Fibroblast of upper back skin (primary cell): ENCODE measurements around the gene TENT4A.
"Not testable (repeated sequence)": the region's sequence is repeated elsewhere in the genome, so short reads cannot be mapped to it uniquely, and the experiment has no call there.

Source experiments
- DNase-seq: peaks from one replicate; pipeline ENCODE4 v3.0.0-alpha.2; 2013

TENT4A gene

DNA sequence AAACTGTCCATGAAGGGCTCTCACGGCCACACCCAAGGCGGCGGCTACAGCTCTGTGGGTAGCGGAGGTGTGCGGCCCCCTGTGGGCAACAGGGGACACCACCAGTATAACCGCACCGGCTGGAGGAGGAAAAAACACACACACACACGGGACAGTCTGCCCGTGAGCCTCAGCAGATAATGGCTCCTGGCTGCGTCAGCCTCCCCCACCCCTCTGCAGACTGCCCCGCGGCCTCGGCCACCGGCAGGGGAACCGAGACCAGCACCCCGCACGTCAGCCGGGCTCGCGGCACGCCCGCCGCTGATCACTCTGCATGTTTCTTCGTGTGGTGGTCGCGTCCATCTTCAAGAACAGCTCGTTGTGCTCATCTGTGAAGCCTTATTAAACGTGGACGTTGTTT lies 41.5 kb downstream of the TENT4A start:
- DNase-seq = no peak

DNA sequence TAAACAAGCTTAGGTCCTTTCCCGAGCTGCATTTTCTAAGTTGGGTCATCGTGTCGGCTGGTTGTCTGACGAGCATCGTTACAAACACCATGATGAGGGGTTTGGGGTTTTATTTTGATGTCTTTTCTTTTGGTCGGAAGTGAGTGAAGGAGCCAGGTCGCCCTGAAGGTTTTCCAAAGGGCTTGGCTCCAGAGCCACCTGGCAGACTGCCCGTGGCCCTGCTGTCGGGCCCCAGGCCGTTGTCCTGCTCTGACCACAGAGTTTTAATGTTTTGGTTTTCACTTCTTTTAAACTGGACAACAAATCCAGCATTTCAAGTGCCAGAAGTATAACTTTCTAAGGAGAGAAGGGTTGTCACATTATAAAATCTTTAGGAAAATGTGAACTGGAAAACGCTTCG lies 42.3 kb downstream of the TENT4A start:
- no peak for DNase-seq

DNA sequence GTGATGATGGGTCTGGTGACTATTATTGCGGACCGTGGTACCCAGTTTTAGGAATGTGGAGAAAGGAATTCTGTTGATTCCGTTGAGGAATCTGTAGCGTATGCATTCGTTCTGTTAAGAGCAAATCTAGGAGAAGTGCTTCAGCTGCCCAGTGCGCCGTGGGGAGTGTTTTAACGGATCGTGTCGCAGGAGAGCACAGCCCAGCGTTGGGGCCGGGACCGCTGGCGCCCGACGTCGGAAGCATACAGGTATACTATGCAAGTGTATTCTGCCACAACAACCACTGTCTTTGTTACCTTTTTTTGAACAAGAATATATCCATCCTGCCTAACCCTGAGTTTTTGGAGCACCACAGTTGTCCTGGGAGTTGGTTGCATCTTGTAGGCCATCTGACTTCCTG lies 42.7 kb downstream of the TENT4A start:
- no peak for DNase-seq

DNA sequence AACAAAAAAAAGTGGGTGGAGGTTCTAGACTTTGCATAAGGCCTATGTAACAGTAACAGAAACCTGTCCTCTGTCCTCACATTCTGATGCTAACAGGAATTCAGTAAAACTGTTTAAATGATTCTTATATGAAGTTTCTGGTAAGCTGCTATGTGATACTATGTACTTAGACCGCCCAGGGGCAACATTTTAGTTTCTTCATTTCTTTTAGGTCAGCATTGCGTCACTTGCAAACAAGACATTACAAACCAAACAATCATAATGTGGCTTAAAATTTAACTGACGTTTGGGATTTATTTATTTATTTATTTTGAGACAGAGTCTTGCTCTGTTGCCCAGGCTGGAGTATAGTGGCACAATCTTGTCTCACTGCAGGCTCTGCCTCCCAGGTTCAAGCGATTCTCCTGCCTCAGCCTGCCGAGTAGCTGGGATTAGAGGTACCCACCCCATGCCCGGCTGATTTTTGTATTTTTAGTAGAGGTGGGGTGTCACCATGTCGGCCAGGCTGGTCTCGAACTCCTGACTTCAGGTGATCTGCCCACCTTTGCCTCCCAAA lies 44.3 kb downstream of the TENT4A start:
- no peak for DNase-seq

DNA sequence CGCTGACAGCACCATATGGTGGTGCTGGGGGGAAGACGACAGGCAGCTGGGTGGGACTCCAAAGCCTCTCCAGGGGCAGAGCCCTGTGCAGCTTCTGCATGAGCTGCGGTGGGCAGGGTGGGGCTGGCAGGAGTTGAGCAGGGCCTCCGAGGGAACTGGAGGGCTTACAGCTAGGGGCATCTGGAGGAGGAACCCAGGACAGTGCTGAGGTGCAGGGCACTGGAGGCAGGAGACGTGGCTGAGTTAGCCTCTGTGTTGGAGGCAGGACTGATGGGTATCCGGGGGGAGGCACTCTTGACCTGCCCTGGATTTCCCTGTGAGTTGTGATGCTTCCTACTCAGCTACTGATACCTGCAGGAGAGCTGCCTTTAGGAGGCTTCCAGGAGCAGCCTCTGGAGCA lies 45.0 kb downstream of the TENT4A start:
- DNase-seq = no peak

DNA sequence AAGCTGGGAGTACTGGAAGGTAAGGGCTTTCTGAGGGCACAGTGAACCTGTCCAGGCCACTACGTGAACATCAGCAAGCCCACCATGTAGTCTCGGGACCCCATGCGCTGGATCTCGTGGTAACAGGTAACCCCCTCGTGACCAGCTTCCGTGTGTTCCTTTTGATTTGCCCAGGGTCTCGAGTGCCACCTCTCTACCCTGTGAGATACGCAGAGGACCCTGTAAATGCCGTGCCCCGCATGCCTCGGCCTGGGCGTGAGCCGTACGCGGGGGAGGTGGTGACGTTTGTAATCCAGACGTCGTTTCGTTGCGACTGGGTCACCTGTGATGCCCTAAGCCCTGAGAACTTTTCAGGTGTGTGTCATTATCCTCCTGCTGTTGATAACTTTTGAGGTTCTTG lies 45.5 kb downstream of the TENT4A start:
- no peak for DNase-seq

DNA sequence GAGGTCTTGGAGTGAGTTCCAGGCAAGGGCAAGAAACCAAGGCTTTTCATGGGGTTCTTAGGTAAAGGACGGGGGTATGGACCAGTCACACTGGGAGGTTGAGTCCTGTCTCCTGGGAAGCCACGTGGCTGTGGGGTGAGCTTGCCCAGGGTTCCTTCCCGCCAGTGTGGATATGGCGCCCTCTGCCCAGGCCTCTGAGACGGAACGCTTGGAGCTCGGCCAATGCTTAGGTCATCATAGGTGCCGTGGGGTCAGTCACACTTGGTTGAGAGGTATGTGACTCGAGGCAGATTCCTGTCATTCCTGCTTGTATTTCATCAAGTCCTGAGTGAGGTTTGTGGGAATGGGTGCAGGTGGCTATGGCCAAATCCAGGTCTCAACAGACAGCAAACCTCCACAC lies 46.2 kb downstream of the TENT4A start:
- DNase-seq = peak; percentile 22

DNA sequence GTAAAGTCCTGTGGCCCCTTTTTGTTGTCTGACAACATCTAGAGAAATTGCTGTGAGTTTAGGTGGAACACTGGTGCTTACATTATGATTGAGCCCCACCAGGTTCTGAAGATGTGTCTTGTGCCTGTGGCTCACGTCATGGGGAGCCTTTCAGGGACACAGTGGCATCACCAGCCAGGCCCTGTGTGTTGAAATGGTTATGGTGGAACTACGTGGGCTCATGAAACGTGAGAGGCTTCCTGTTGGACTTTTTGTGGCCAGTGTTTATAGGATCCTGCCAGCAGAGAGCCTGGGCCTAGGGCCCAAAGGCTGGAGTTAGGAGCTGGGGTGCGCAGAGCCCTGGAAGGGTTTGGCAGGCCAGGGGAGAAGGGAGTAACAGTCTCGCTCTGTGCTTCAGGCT lies 46.8 kb downstream of the TENT4A start:
- no peak for DNase-seq

DNA sequence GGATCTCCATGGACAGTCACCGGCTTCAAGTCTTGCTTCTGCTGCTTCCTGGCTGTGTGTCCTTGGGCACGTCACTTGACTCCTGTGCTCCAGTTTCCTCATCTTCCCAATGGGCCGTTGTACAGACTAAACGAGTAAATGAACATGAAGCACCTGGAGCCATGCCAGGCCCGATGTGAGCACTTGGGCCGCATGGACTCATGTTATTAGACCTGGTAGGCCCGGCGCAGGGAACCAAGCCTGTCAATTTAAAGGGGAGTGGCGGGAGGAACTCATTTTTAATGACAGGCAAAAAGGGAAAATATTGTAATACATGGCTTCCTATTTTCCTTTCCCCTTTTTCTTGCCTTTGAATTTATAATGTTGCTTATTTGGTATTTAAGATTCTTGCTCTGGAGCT lies 47.5 kb downstream of the TENT4A start:
- DNase-seq = no peak

DNA sequence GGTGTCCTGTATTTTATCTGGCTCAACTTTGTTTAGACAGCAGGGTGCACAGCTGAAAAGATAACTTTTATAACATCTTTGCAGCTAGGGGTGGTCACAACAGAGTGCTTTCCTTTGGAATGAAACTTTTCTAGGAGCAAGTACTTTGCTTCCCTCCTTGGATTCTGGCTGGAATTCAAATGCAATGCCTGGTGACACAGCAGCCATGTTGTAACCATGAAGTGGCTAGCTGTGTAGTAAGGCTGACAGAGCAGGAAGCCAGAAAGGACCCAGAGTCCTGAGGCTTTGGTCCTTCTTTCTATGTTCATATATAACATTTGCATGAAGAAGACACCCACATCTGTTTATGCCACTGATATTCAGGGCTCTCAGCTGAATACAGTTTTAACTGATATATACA lies 48.1 kb downstream of the TENT4A start:
- no peak for DNase-seq

DNA sequence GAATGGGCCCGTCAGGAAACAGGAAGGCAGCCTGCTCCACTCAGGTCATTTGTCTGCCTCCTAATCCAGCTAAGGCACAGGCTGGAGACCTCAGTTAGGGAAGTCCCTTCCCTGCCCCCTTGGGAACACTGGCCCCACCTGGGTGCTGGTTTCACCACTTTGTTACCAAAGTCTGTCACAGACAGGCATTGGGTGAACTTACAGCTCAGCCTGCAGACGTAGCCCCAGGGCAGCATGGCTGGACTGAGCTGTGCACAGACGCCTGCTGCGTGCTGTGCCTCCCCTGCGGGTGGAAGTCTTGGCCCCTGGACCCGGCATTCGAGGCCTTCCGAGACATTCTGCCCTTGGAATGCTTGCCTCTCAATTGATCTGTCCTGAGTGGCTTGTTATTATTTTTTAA lies 48.9 kb downstream of the TENT4A start:
- DNase-seq = no peak

DNA sequence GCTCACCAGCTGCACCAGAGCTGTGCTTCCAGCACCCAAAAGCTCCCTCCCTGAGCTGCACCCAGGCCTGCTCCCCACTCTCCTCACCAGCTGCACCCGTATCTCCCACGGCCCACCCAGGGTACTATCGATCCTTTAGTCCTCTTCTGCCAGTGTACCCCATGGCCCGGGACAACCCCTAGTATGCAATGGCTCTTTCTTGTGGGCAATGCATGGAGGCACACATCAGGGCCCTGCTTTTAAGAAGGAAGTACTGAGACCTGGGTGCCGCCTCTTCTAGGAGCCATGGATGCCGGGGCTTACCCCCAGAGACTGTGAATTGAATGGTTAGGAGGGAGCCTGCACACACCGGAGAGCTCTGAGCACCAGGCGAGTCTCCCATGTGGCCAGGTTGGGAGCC lies 49.5 kb downstream of the TENT4A start:
- DNase-seq = no peak

DNA sequence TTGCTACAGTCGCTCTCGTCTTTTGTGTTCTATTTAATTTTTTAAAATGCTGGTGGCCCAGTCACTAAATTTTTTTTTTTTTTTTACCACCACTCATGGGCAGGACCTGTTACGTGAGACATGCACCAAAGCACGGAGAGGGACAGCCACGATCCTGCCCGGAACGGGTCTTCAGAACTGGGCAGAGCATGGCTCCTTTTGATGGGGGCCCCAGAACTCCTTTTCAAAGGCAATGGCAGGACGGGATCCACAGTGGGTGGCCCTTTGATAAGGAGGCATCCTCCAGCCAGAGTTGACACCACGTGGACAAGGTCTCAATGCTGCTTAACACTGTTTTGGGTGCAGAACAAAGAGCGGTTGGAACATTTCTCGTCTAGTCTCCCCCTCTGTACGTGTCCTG lies 50.0 kb downstream of the TENT4A start:
- no peak for DNase-seq

DNA sequence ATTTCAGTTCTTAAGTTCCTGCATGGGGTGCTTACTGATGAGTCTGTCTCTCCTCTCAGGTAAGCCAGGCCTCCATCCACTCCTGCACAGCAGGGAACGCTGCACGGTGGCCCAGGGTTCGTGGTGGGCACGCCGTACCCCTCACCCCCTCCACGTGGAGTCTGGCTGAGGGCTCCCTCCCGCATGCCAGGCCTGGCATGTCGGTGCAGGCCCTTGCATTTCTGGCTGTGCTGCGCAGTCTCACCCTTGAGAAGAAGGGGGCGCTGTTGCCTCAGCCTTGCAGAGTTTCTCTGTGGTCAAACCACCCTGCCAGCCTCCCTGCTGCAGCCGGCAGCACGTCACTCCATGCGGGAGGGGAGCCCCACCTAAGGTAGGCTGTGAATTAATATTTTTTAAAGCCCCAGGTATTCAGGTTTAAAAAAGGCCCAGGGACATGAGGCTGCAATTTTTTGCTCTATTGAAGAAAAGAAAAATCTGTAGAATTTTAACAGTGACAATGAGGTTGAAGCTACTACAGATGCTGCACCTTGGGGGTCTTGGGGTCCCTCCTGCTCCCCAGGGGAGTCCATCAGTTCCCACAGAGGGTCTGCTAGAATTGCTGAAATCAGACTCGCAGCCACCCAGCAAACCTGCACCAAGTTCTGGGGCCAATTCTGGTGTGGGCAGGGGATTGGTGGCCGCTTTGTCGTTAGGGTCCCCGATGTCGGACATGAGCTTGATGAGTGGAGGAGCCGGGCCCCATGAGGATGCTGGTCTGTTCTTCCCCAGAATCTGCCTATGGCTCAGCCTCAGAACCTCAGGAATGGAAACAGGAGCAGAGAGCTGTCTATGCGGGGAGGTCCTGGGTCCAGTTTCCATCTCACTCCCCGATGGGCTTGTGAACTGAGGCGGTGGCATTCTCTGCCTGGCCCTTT lies 52.6 kb downstream of the TENT4A start:
- peak; percentile 57 for DNase-seq

DNA sequence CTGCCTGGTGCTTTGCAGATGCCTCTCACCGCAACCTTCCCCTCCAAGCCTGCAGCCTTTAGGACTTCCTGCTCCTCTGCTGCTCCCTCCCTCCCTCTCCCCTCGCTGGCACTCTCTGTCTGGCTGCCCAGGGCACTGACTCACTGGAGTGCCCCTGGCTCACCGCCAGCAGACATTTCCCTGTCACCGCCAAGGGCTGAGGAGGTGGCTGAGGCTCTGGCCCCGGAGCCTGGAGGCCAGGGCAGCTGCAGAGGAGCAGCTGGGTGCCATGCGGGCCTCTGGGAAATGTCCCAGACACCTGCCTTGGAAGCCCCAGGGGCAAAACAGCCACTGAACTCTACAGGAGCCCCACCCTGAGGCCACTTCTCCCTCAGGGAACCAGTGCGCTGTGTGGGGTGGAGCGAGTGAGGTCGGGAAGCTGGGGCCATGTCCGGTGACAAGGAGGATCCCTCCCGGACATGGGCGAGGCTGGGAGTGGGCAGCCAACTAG lies 53.4 kb downstream of the TENT4A start:
- peak; percentile 41 for DNase-seq

DNA sequence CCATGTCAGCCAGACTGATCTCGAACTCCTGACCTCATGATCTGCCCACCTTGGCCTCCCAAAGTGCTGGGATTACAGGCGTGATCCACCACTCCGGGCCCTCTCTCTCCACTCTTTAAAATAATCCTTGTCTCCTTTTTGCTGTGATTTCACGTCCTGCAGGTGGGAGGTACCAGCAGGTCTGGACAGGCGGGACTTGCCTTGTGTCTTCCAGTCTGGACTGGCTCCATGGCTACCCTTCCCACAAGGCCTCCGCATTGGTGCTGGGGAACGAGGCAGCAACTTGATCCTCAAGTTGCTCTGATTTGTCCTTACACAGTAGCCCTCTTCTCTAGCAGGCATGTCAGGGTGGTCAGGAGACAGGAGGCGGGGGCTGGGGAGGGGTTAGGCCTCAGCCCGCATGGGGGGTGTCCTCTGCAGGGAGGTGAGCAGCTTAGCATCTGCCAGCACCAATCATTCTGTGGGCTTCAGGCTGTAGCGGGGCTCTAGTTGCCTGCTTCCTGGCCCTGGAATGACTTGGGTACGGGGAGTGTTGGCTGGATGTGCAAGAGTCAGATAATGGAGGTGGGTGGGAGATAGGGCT lies 54.3 kb downstream of the TENT4A start:
- no peak for DNase-seq

DNA sequence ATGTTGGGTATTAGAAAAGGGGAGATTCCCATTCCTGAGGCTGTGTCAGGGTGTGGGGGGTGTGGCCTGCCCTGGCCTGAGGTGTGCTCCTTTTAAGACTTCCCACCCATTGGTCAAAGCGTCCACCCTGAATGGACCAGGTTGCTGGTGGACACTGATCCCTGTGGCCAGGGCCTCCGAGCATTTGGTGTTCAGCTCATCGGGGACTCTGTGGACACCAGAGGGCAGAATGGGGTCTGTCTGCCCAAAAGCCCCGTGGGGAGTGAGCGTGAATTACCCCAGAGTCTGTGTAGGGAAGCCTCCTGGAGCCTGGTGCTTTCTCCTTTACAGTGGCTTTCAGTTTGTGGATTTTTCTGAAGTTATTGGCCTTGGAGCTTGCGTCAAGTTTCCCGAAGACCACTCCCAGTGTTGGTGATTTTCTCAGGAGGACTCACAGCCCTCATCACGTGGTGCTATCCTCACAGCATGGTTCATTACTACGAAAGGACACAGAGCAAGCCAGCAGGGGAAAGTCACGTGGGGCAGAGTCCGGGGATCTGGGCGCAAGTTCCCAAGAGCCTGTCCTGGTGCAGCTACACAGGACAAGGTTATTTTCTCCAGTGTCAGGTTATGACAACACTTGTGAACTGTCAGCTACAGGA lies 55.5 kb downstream of the TENT4A start:
- no peak for DNase-seq

DNA sequence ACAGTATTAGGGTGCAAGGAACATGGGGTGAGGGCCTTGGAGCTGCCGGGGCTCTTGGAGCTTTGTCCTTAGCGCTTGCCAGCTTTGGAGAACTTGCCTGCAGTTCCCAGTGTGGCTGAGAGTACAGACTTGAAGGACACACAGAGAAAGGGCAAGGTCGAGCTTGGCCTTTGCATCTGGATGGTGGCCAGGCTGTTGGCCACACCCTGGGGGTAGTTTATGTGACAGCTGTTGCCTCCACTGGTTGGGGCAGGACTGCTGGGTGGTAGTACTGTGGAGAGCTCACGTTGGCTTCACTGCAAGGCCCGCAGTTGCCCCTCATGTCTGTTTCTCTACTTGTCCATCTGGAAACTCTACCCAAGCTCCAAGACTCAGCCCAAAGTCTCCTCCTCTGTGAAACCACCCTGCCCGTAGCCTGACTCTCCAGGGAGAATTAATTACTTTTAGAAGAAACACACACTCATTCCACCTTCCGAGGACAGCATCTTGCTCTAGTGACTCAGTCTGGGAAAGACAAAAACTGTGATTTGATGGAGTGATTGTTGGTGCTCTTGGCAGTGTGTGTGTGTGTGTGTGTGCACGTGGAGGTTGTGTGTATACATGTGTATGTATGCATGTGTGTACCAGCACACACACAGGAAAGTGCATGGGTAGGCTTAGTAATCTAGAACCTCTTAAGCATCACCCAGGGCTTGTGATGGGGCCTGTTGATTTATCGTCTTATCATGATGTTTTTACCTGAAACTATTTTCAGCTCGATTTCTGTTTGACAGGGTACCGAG lies 57.8 kb downstream of the TENT4A start:
- DNase-seq = no peak

DNA sequence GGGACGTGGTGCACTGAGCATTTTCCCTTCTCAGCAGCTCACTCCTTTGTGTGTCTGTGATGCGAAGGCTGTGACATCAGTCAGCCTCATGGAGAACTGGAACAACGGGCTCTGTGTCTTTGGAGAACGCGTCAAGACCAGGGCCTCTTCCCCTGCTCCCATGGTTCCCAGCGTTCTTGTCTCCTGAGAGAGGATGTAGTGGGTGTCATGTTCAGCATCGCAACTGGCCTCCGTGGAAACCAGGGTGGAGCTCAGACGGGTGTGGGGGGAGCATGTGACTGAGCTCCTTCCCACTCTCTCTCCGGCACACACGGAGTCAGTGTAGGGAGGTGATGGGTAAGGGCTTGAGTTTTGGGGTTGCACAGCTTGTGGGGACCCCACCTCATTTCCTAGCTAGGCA lies 59.7 kb downstream of the TENT4A start:
- DNase-seq = no peak

DNA sequence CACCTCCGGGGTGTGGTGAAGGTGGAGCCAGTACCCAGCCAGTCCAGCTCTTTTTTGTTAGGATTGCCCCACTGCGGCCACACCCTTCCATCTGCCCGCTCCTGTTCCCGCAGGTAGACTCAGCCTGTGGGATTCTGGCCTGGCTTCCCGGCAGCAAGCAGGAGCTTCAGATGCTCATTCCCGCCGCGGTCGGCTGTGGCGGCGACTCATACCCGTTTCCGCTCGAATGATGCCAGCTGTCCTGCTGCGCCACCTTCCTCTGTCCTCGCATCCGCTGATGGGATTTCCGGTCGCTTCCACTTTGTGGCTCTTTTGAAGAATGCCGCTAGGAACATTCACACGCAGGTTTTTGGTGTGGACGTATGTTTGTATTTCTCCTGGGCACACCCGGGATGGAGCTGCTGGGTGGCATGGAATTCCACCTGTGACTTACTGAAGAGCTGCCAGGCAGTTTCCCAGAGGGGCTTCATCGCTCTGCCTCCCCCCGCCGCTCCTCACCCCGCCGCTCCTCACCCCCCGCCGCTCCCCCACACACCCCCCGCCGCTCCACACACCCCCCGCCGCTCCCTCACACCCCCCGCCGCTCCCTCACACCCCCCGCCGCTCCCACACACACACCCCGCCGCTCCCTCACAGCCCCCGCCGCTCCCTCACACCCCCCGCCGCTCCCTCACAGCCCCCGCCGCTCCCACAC lies 60.3 kb downstream of the TENT4A start:
- DNase-seq = no peak

DNA sequence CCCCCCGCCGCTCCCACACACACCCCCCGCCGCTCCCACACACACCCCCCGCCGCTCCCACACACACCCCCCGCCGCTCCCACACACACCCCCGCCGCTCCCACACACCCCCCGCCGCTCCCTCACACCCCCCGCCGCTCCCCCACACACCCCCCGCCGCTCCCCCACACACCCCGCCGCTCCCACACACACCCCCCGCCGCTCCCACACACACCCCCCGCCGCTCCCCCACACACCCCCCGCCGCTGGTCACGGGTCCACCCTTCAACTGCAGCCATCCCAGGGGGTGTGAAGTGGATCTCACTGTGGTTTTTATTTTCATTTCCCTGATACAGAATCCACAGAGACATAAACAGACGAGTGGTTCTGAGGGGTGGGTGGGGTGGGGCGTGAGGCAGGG lies 61.0 kb downstream of the TENT4A start:
- not testable (repeated sequence) for DNase-seq

DNA sequence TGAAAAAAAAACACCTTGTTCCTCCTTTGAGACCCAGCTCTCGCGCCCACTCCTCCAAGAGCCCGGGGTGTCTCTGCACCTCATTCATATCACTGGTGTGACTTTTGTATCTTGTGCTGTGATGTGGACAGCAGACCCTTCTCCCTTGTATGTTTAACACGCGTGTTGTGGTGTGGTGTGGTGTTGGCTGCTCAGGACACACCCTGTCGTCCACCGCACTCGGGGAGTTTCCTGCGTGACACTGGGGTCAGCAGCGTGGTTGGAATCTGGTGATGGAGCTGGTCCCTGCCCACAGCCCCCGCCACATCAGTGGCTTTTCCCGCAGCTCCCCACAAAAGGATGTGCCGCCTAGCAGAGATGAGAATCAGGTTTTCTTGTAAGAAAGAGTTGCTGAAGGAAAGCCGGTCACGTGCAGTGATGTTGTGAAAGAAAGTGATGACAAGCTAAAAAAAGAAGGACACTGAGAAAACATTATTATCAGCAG lies 61.5 kb downstream of the TENT4A start:
- no peak for DNase-seq
